Erythroblast (primary cell): Measurements from ENCODE around the gene CFAP61.
"Not testable (repeated sequence)": the region's sequence is repeated elsewhere in the genome, so short reads cannot be mapped to it uniquely, and the experiment has no call there.

Experiments
- DNase-seq, 2 experiments: peaks; one replicate each; lab custom pipeline; 2025; lab: John Stamatoyannopoulos, UW
- GATA1 ChIP-seq: IDR thresholded peaks from 2 replicates; pipeline ENCODE4 v1.6.1; 2011; ENCODE audit warnings: low read depth, mild to moderate bottlenecking, control low read depth, low read length, moderate library complexity
- POLR2A ChIP-seq: IDR thresholded peaks from 2 replicates; pipeline ENCODE4 v1.6.1; 2011; ENCODE audit warnings: mild to moderate bottlenecking, low read length

CFAP61 gene, protein sequence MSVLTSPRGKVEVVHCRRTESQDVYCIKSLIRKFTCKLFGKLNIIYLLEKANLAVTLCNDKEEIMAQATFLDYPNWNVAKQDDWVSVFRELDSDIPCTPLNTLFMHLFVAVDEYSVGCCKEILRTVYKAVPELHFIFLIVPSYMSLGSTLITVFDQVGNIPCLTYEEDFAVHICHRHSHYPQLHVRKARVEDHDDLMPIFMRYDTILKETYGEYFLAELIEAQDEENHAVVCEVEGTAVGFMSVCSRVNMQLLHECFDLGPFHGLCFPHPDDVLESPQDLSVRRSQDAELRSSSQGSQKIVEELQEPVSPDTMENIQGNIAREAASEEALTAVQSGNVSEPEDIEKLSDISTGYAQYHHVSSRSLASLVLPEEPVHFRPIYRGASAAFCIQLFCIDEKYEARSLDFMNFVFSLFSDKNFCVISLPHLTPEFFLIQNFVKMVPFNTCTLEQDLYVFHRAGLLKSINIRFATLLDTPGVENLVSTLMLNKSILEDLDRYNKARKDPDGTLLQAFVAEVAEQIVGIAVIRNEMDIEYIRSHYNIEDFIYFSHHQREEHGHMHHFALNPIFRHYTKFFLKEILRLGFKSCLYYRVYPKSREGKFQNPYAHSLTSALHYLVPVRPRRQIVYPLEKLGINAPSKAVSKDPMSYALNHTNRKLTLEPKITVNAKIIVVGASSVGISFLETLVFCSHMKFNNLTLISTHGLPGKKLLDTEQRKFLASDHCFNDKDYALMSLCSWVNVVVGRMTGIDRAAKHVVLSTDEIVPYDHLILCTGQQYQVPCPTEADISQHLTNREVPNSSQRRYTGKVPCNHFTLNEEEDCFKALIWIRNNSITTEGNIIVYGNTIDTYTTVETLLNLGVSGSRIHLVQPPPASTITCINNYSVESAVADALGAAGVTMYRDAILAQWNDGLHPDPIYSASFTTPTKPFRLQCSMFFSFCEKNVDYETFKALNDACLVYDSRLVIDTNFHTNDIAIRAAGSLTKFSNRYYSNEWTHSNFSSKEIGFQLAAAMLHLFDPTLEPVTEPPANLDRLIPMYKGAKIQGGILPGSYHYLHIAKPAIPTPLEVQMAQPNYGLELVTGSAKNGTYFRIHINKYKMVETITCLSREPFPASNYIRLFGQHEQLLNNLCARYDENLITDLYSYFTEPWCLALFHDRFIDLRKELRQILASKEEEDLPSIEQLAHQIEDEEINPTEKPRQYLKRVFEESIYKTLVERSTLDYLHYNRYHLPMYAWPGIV

DNA sequence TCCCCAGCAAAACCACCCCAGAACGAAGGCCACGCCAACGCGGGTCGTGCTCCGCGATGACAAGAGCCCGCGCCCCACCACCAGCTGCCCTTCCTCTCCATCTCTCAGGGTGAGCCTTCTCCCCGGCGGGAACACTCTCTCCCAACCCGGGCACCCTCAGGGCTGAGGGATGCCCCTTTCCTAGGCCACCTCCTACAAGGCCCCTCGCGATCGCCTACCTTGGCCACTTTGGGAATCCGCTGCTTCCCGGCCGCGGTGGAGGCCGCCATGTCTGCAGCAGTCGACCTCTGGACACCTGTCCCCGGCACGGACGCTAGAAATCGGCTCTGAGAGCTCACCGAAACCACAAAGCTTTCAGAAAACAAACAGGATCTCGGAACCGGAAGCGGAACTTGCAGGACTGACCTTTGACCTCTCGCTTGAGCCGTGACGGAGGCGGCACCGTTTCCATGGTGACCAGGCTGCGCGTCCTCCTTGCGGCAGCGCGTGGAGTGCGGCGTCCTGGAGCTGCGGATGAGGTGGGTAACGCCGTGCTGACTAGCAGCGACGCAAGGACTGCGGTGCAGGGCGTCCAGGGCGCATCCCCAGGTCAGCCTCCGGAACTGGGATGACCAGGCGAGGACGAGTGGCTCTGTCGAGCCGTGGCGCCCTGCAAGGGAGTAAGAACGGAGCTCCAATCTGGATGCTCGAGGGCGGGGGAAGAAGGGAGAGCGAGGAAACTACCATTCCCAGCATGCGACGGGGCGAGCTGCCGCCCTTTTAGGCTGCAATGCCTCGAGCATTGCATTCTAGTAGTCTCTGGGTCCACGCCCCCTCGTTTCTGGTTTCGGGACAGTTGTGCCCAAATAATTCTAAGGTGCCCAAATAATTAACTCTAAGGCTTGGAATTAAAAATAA is at the start of gene CFAP61, which contains the start of gene CRNKL1:
TSS of gene CFAP61 (plus strand) at position 459 of the 897 bp plus-strand sequence. CDS start 4,122 bp downstream, outside the sequence.
TSS of gene CRNKL1 (minus strand) at position 393 of the 897 bp plus-strand sequence. CDS start at position 269, 124 bp downstream.
- peak; percentile 97 for DNase-seq
- TF ChIP-seq POLR2A (peak; percentile 72), GATA1 (no peak)

DNA sequence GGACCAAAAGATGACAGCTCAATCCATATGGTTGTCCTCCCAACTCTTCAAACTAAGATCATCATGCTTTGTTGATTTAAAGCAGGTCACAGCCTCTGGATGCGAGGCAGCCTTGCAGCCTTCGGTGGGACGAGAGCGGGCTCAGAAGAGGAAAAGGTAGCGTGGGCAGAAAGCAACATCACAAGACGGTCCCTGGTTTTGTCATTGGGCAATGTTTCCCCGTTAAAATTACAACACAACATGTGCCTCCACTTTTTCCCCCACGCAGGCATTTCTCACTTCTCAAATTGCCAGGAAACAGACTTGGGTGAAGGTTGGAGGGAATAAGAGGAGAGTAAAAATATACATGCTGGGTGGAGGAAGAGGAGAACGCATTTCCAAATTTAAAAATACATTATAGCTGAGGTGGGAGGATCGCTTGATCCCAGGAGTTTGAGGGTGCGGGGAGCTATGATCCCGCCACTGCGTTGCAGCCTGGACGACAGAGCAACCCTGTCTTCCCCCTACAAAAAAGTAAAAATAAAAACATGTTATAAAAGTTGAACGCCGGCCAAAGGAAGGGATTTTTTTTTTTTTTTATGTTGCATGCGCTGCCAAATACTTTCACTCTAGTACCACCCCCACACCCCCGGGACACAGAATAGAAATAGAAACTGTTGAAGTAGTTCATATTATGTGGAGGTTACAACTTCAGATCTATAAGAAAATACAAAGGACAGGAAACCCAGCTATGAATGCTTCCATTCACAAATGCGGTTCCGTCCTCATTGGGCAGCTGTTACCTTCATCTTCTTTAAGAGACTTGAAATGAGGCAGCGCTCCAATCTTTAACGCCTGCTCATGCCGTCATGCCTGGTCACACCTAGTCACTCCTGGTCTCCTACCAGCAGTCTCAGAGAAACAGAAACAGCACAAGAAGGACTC is 49.0 kb upstream of the CFAP61 start:
- DNase-seq, result no peak
- no peak for TF ChIP-seq POLR2A

DNA sequence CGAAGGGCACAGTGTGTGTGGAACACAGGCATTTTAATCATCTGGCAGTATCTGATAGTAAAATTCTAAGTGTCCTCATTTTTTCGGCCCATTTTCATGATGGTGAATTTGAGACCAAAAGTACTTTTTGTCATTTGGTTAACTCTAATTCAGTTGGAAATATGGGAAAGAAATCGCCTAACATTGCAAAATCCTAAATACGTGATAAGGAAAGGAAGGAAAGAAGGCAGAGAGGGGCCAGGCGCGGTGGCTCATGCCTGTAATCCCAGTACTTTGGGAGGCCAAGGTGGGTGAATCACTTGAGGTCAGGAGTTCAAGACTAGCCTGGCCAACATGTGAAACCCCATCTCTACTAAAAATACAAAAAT is 48.4 kb upstream of the CFAP61 start:
- not testable (repeated sequence) for DNase-seq

DNA sequence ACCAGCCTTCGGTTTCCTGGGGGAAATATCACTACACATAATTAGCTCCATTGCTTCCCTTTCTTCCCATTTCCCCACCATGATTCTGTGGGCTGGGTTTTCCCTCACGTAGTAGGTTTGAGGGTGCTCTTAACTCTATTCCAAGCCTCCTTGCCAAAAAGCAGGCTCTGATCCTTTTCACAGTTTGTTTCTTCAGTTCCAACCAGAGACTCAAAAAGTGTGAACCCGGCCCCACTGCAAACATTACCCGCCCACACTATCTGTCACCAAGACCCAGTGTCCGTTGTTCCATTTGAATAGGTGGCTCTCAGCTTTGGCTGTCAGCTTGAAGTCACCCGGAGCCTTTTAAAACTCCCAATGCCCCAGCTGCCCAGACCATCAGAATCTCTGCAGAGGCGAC is 47.0 kb upstream of the CFAP61 start:
- no peak for DNase-seq

DNA sequence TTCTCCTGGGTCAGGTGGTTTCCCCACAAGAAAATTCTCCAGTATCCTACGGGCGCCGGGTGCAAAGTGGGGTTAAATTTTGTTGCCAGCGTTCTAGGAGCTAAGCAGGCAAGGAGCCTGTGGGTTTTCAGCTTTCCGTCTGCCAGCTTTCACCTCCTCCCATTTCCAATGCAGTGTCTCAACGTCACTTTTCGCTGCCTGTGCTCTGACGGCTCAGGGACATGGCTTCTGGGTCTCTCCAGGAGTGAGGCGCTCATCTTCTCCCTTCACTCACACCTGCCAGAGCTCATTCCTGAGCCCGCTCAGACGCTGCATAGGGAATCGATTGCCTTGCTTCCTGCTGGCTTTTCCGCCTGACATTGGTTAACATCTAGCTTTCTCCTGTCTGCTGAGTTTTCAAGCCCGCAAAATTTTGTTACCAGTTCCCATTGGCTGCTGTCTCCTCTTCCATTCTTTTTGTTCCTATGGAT is 42.5 kb upstream of the CFAP61 start:
- no peak for DNase-seq
- no peak for TF ChIP-seq GATA1
- no peak for TF ChIP-seq POLR2A

More for the DNA sequence above, 47.0 kb upstream of the CFAP61 start:
- no peak for TF ChIP-seq GATA1
- no peak for TF ChIP-seq POLR2A

DNA sequence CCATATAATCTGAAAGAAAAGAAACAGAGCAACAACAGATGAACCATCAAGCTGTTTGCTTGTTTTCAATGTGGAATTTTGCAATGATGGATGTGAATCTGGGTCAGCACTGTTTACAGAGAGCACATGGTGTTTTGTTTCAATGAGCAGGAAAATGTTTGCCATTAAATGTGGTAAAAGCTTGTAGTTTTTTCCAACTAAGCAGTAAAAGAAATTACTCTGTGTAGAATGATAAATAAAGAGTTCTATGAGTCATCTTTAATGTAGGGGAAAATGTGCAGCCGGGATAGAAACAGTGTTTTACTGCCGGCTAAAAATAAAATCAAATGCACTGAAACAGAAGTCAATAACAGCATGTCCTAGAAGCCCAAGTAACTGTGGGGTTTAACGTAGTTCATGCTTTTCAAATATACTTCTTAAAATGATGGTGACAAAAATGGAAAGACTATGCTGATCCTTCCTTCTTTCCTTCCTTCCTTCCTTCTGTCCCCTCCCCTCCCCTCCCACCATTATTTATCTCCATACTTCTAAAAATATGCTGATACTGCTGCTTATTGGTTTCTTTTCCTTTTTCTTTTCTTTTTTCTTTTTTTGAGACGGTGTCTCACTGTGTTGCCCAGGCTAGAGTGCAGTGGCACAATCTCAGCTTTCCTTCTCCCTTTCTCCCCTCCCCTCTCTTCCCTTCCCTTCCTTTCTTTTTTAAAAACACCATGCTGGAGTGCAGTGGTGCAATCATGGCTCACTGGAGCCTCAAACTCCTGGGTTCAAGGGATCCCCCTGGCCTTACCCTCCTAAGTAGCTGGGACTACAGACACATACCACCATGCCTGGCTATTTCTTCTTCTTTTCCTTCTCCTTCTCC is 41.5 kb upstream of the CFAP61 start:
- DNase-seq, result no peak
- TF ChIP-seq GATA1, result no peak
- no peak for TF ChIP-seq POLR2A

DNA sequence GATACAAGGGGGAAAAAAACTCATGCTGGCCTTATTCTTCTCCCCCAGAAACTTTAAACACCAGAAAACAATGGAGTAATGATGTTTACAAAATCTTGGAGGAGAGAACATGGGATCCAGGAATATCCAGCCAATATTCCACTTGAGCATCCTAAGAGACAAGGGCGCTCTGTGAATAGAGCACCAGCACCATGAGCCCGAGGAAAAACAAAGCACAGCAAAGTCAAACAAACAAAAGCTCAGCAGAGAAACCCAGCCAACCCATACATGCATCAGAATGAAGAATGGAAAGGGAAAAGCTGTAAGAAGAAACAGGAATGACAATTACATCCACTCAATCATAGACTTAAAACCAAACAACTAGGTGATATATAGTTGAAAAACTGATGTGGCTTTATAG is 39.8 kb upstream of the CFAP61 start:
- no peak for DNase-seq
- no peak for TF ChIP-seq POLR2A
- no peak for TF ChIP-seq GATA1

DNA sequence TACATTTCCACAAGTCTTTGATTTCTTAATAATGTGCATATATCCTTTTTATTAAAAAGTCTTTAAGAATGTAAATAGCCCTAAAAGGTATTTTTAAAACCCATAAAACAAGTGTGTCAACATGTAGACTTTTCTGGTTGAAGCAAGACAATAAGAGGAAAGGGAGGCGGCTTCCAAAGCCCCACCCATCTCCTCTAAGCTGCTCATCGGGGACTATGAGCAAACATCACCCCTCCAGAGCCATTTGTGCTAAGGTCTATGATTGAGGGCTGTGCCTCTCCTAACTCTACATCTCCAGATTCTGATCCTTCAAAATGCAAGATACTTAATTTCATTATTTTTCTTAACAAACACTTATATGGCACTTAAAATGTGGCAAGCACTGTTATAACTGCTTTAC is 37.7 kb upstream of the CFAP61 start:
- TF ChIP-seq GATA1 (no peak), POLR2A (no peak)
- DNase-seq, result peak in 1 of 2 experiments; percentile 10

DNA sequence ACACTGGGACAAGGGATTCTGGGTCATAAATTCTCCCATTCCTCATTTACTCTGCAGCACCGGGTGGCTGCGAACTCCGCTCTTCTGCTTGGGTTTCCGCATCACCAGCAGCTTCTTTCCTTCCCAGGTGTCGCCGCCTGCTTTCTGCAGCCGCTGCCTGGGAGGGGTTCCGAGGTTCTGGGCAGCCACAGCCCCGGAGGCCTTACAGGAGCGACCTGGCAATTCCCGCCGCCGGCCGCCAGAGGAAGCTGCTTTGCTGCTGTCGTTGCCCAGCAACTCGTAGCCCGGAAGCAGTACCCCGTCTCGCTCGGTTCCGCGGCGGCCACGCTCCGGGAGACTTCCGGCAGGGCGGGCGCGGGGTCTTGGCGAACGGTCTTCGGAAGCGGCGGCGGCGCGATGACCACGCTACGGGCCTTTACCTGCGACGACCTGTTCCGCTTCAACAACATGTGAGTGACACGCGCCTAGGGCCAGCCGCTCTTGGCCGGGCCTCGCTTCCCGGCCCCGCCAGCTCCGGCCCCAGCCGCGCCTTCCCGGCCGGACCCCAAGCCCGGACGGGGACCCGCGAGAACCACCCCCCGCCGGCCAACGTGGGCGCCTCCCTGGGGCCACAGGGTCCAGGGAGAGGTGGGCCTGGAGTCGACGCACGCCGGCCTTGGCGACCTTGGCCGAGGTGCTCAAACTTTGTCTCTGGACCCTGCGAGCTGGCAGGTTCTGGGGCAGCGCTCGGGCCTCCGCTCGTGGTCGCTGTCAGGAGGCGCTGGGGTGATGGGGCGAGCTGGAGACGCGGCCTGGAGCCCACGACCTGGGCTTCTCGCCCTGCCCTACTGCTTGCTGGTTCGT is 35.1 kb upstream of the CFAP61 start, which contains the start of gene NAA20:
TSS of gene NAA20 (plus strand) at position 362 of the 843 bp plus-strand sequence. CDS start at position 397, 35 bp downstream.
- DNase-seq, result peak; percentile 93 to 94
- TF ChIP-seq GATA1, result no peak
- TF ChIP-seq POLR2A, result peak; percentile 65

DNA sequence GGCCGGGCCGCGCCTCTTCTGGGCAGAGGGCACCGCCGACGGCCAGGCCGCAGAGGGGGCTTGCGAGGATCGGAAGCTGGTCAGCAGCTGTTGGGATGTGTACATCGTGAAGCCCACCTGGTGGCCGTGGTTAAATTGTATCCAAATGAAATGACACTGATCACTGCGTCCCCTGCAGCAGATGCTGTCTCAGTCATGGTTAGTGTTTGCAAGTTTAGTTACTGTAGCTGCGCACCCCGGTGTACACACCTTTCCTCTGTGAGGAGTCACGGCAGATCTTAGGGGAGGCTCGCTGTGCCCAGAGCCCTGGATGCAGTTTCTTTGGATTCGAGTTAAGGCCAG is 34.5 kb upstream of the CFAP61 start:
- TF ChIP-seq GATA1 (no peak), POLR2A (no peak)
- DNase-seq, result peak; percentile 62 to 68
